Calu3 (cell line): ENCODE results near the gene RAP1GAP. TPM values are rescaled to one million over a fixed set of nuclear protein-coding genes. Genes with fewer than 3 reads are reported as not detected.

Source experiments
- BruUV-seq: library from RNA; stranded (reverse); fragments of 400-500 nt; replicated peaks from 2 replicates; lab custom pipeline; 2021; lab: Mats Ljungman, UMichigan
- CTCF ChIA-PET: fragments of 300-600 bp; sonication (Branson Sonifier 250); formaldehyde crosslinking; loops from one replicate; lab custom pipeline; 2022; ENCODE audit warnings: antibody characterized with exemption; lab: Charles Lee
- DNase-seq: peaks from one replicate; pipeline ENCODE4 v3.0.0; 2022
- H3K27ac Mint-ChIP-seq: one replicate; pipeline ENCODE4 v1.8.0; 2022; ENCODE audit warnings: mixed read lengths; ENCODE audit not compliant: unreplicated experiment
- H3K27me3 Mint-ChIP-seq: one replicate; pipeline ENCODE4 v1.8.0; 2022; ENCODE audit warnings: mixed read lengths; ENCODE audit not compliant: unreplicated experiment
- H3K36me3 Mint-ChIP-seq: one replicate; pipeline ENCODE4 v1.8.0; 2022; ENCODE audit warnings: mild to moderate bottlenecking, moderate library complexity, mixed read lengths; ENCODE audit not compliant: insufficient read depth, unreplicated experiment
- H3K4me1 Mint-ChIP-seq: one replicate; pipeline ENCODE4 v1.8.0; 2022; ENCODE audit warnings: mild to moderate bottlenecking, low read depth, mixed read lengths; ENCODE audit not compliant: unreplicated experiment
- H3K4me3 Mint-ChIP-seq: one replicate; pipeline ENCODE4 v1.8.0; 2022; ENCODE audit warnings: mild to moderate bottlenecking, low read depth, moderate library complexity, mixed read lengths; ENCODE audit not compliant: unreplicated experiment
- H3K9me3 Mint-ChIP-seq: one replicate; pipeline ENCODE4 v1.8.0; 2022; ENCODE audit warnings: low read depth, mixed read lengths; ENCODE audit not compliant: unreplicated experiment
- intact Hi-C: fragments of 100-400 bp; cut with micrococcal nuclease; formaldehyde crosslinking; loops from one replicate; pipeline ENCODE4 v1.10.0; 2022; ENCODE audit not compliant: unreplicated experiment
- total RNA-seq: library from RNA; stranded (reverse); gene quantifications from 2 replicates; pipeline ENCODE4 v1.2.3, GENCODE V29; 2022
- TF ChIP-seq, protein P1 (sequence below): fragments of 200-600 bp; IDR thresholded peaks from one replicate; pipeline ENCODE4 v1.8.0; 2022; ENCODE audit warnings: antibody characterized with exemption; ENCODE audit not compliant: unreplicated experiment

RAP1GAP gene
- total RNA-seq, 1 experiment from 2014 or later = 23.8 TPM

DNA sequence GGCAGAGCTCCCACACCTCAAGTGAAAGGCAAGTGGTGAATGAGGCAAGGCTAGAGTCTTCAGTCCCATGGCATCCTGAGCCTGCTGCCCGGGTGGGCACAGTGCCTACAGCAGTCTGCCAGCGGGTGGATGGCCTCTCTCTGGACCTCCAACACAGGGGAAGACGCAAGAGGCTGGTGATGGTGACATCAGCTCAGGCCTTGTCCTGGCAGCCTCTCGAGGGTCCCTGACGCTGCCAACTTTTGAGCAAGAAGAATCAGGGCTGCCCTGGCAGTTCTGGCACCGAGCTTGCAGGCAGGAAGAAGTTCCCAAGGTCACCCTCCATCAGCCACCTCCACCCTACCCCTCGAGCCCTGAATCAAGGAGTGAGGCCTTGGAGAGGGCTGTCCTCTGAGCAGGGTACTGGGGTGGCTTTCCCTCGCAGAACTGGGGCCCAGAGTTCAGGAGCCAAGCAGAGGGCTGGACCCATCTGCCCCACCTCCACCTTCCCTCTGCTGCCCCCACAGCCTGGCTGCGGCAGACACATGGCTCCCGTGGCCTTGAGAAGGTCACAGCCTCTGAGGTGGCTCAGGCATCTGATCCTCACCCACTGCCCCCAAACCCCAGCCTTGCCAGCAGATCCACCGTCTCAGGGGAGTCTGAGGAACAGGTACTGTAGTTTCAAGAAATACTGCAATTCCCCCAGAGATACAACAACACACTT lies 5.8 kb downstream of the RAP1GAP start:
- H3K4me3 Mint-ChIP-seq = no peak overlapping the region
- intact Hi-C loops = no loop called here
- no peaks in the 10 kb centered on the region for H3K36me3 Mint-ChIP-seq
- no peak overlapping the region for H3K27ac Mint-ChIP-seq
- no peak for DNase-seq
- BruUV-seq = no TSS peak
- TF ChIP-seq, protein P1, sequence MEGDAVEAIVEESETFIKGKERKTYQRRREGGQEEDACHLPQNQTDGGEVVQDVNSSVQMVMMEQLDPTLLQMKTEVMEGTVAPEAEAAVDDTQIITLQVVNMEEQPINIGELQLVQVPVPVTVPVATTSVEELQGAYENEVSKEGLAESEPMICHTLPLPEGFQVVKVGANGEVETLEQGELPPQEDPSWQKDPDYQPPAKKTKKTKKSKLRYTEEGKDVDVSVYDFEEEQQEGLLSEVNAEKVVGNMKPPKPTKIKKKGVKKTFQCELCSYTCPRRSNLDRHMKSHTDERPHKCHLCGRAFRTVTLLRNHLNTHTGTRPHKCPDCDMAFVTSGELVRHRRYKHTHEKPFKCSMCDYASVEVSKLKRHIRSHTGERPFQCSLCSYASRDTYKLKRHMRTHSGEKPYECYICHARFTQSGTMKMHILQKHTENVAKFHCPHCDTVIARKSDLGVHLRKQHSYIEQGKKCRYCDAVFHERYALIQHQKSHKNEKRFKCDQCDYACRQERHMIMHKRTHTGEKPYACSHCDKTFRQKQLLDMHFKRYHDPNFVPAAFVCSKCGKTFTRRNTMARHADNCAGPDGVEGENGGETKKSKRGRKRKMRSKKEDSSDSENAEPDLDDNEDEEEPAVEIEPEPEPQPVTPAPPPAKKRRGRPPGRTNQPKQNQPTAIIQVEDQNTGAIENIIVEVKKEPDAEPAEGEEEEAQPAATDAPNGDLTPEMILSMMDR = no peak
- H3K4me1 Mint-ChIP-seq = peaks cover 7% of the 10 kb centered on the region
- H3K9me3 Mint-ChIP-seq = no peaks in the 10 kb centered on the region
- peaks cover 19% of the 10 kb centered on the region for H3K27me3 Mint-ChIP-seq
- CTCF ChIA-PET = no interaction called here

- BruUV-seq = no TSS peak
- Mint-ChIP-seq H3K27ac (no peak overlapping the region), H3K9me3 (no peaks in the 10 kb centered on the region), H3K4me3 (no peak overlapping the region), H3K27me3 (peaks cover 19% of the 10 kb centered on the region), H3K36me3 (no peaks in the 10 kb centered on the region), H3K4me1 (peaks cover 7% of the 10 kb centered on the region)
- CTCF ChIA-PET = interaction anchor here (1.1 kb wide), 1 partner anchor 39 kb away, joined by 3 read pairs; no protein-coding TSS in a partner anchor
- TF ChIP-seq, protein P1 = no peak
- intact Hi-C loops = no loop called here
- no peak for DNase-seq
These were observed 6.5 kb downstream of the RAP1GAP start for GRCh38 chr1:21662426-21663247.

- DNase-seq = no peak
- intact Hi-C loops = no loop called here
These were observed 7.3 kb downstream of the RAP1GAP start for GRCh38 chr1:21661886-21662285.

DNA sequence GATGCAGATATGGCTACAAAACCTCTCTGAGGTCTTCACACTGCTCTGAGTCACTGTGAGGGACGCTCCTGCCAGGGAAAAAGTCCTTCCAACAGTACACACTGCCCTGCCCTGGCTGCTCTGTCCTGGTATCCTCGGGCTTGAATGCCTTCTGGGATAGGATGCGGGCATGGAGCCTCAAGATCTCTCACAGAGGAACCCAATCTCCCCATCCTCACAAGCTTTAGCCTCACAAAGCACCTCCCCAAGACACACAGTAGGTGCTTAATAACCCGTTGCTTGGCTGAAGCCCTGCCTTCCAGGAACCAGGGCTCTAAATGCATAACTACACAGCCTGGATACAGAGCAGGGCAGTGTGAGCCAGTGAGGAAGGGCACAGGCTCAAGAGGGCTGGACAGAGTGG lies 9.2 kb downstream of the RAP1GAP start:
- TF ChIP-seq, protein P1 = no peak
- peaks cover 7% of the 10 kb centered on the region for H3K4me1 Mint-ChIP-seq
- H3K9me3 Mint-ChIP-seq = no peaks in the 10 kb centered on the region
- CTCF ChIA-PET = interaction anchor here (0.5 to 1.3 kb wide), 3 partner anchors 289 to 534 kb away, joined by 3 to 11 read pairs (median 5); no protein-coding TSS in a partner anchor
- no peaks in the 10 kb centered on the region for H3K36me3 Mint-ChIP-seq
- peak overlapping the region; percentile 56 for H3K4me3 Mint-ChIP-seq
- intact Hi-C loops = loop anchor here (5.0 to 10.0 kb wide), 3 partner anchors 63 to 288 kb away; no protein-coding TSS in a partner anchor
- peaks cover 19% of the 10 kb centered on the region for H3K27me3 Mint-ChIP-seq
- DNase-seq = no peak
- H3K27ac Mint-ChIP-seq = no peak overlapping the region
- BruUV-seq = no TSS peak

More at GRCh38 chr1:21661886-21662285, 7.3 kb downstream of the RAP1GAP start:
- Mint-ChIP-seq H3K9me3 (no peaks in the 10 kb centered on the region), H3K27me3 (peaks cover 19% of the 10 kb centered on the region), H3K36me3 (no peaks in the 10 kb centered on the region), H3K4me1 (peaks cover 8% of the 10 kb centered on the region), H3K27ac (no peak overlapping the region), H3K4me3 (no peak overlapping the region)
- no TSS peak for BruUV-seq
- CTCF ChIA-PET = interaction anchor here (1.1 kb wide), 1 partner anchor 39 kb away, joined by 3 read pairs; no protein-coding TSS in a partner anchor
- TF ChIP-seq, protein P1 = no peak
